LNCaP clone FGC (cell line): ENCODE results near the gene SF1.

ENCODE experiments used
- DNase-seq: peaks from one replicate; pipeline ENCODE4 v3.0.0-alpha.2; 2011; ENCODE audit warnings: low read depth
- H3K4me3 ChIP-seq: 2 replicates; pipeline ENCODE4 v1.5.1; 2011; ENCODE audit warnings: mild to moderate bottlenecking, low read depth, low read length, control low read depth
- CTCF ChIP-seq: IDR thresholded peaks from 2 replicates; pipeline ENCODE4 v1.5.1; 2012; ENCODE audit warnings: mild to moderate bottlenecking; ENCODE audit not compliant: control insufficient read depth, insufficient read depth; ENCODE audit errors: extremely low read depth

The SF1 gene

GRCh38 chr11:64803846-64804345 lies 25.6 kb upstream of the SF1 start:
- H3K4me3 ChIP-seq: peak overlapping the region; percentile 63
- no peak for TF ChIP-seq CTCF
- DNase-seq: peak; percentile 63

- DNase-seq: peak; percentile 31
- peak within 1 kb of the TSS; percentile 63 for H3K4me3 ChIP-seq
- TF ChIP-seq CTCF: peak; percentile 25
These were observed 25.0 kb upstream of the SF1 start, which contains the start of gene MAP4K2 for GRCh38 chr11:64803158-64803845. TSS of gene MAP4K2 (minus strand) at chr11:64803214. CDS start at chr11:64803149, 65 bp downstream.

DNA sequence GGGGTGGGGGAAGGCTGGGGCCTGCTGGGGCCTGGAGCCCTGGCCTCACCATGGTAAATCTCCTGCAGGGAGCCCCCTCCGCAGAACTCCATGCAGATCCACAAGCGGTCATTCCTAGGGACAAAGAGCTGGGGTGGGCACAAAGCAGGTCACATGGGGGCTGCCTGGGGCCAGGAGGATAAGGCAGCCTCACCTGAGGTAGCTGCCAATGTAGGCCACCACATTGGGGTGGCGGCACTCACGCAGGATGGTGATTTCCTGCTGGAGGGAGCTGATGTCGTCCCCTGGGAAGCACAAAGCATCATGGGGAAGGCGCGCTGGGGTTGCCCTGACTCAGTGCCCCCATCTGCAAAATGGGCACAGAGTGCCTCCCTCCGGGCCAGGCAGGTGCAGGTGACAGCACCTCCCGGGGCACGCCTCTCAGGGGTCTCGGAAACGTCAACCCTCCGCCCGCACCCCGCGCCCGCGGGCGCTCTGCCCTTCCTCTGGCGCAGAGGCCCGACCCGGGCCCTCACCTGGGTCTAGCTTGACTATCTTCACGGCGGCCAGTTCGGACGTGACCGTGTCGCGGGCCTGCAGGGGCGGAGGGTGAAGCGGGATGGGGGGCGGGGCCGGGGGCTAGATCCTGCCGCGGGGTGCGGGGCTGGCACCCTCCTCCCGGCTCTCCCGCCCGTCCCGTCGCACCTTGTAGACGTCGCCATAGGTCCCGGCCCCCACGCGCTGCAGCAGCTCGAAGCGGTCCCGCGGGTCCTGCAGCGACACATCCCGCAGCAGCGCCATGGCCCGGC lies 24.2 kb upstream of the SF1 start:
- DNase-seq: no peak
- H3K4me3 ChIP-seq: peak overlapping the region; percentile 49
- TF ChIP-seq CTCF: no peak

- no peak for TF ChIP-seq CTCF
- no peak for DNase-seq
- no peak overlapping the region; the same call in 1 of the 2 replicates for H3K4me3 ChIP-seq
These were observed 23.4 kb upstream of the SF1 start for GRCh38 chr11:64801561-64802369.

DNA sequence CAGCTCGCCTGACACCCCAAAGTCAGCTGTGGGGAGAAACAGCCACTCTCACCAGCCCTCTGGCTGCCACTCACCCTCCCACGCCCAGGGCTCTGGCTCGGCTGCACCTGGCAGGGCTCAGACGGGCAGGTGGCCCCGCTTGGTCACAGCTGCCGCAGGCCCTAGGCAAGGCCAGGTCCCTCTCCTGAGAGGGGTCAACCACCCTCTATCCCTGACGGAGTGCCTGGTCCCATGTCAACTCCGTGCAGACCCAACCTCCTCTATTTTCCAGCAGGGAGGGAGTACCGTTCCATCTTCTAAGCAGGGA lies 22.8 kb upstream of the SF1 start:
- no peak for DNase-seq
- no peak for TF ChIP-seq CTCF

DNA sequence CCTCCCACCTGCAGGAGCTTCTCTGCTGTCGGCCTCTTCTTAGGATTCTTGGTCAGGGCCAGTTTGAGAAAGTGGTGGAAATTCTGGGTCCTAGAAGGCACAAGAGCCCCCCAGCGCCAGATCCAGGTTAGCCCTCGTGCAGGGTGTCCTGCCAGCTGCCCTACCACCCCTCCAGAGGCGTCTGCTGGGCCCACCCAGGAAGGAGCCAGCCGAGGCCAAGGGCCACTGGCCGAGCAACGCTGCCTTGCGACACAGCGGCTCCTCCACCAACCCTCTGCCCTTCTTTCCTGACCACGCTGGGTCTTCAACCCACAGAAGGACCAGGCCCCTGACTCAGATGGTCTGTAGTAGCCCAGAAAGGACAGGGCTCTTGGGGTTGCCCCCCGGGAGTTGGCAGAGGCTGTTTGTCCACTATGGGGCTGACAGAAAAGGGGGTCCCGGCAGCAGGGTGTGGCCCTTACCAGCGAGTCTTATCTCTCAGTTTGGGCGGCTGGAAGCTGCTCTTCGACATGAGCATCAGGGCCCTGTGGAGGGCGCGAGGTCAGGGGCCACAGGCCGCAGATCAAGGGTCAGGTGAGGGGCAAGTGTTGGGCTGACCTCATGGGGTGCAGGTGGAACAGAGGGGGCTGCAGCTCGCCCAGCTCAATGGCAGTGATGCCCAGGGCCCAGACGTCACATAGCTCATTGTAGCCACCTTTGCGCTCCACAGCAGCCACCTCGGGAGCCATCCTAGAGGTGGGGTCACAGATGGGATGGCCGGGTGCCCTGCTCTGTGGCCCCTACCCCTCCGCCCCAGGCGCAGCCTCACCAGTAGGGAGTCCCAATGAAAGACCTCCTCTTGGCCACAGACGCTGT lies 22.2 kb upstream of the SF1 start:
- H3K4me3 ChIP-seq: no peak overlapping the region
- TF ChIP-seq CTCF: no peak
- DNase-seq: no peak

More for the DNA sequence above, 22.8 kb upstream of the SF1 start:
- no peak overlapping the region for H3K4me3 ChIP-seq
